GM12878 (cell line): Measurements from ENCODE around the gene CCDC85A.

Source experiments
- CTCF ChIP-seq, 3 experiments: IDR thresholded peaks in 2 of 3; conservative IDR thresholded peaks in 1 of 3; 2 replicates each; pipeline ENCODE4 v1.5.1; 2011; ENCODE audit warnings: low read depth in 3 of 3, low read length in 3 of 3, mild to moderate bottlenecking in 3 of 3, control low read depth in 2 of 3, moderate library complexity in 2 of 3, inconsistent platforms in 1 of 3, mixed read lengths in 1 of 3; ENCODE audit not compliant: control insufficient read depth in 2 of 3, insufficient read depth in 1 of 3; ENCODE audit errors: extremely low read depth in 1 of 3
- ESRRA ChIP-seq: IDR thresholded peaks from 2 replicates; pipeline ENCODE4 v1.6.1; 2012; ENCODE audit warnings: mild to moderate bottlenecking, low read length, improper control_type of control experiment
- IRF3 ChIP-seq: fragments of 450-650 bp; IDR thresholded peaks from 2 replicates; pipeline ENCODE4 v1.6.1; 2014; ENCODE audit warnings: mild to moderate bottlenecking
- MAX ChIP-seq: IDR thresholded peaks from 2 replicates; pipeline ENCODE4 v1.6.1; 2012; ENCODE audit warnings: low read depth, low read length, improper control_type of control experiment
- POLR2AphosphoS2 ChIP-seq: IDR thresholded peaks from 2 replicates; pipeline ENCODE4 v1.6.1; 2011; ENCODE audit warnings: low read depth, mild to moderate bottlenecking, low read length, improper control_type of control experiment, moderate library complexity
- POLR2AphosphoS5 ChIP-seq: IDR thresholded peaks from 2 replicates; pipeline ENCODE4 v1.6.1; 2011; ENCODE audit warnings: mild to moderate bottlenecking, low read length, inconsistent platforms
- RBBP5 ChIP-seq: fragments of 200-600 bp; sonication (generic); conservative IDR thresholded peaks from 2 replicates; pipeline ENCODE4 v1.6.1; 2016
- REST ChIP-seq: IDR thresholded peaks from 2 replicates; pipeline ENCODE4 v1.6.1; 2012; ENCODE audit warnings: mild to moderate bottlenecking, low read depth, low read length

- TF ChIP-seq ESRRA, result no peak
- TF ChIP-seq REST, result no peak
- TF ChIP-seq MAX, result no peak
- TF ChIP-seq IRF3, result no peak
- no peak for TF ChIP-seq RBBP5
- no peak for TF ChIP-seq POLR2AphosphoS2
- no peak for TF ChIP-seq POLR2AphosphoS5
- no peak for TF ChIP-seq CTCF (IDR thresholded peaks at IDR 0.05 in 2 of 3, conservative IDR thresholded peaks at IDR 0.05 in 1 of 3; ENCODE audit: control insufficient read depth in 2 of 3, extremely low read depth in 1 of 3, insufficient read depth in 1 of 3, low read depth in 3 of 3, low read length in 3 of 3)
Measured at GRCh38 chr2:56375251-56375650, 191.5 kb downstream of the CCDC85A start.
